Cerebellar cortex (tissue), 1 donor: Measurements from ENCODE around the gene FLT3LG.

ENCODE experiments used
- DNase-seq: peaks from one replicate; pipeline ENCODE4 v3.0.0-alpha.2; 2015; ENCODE audit warnings: low spot score

Gene FLT3LG

DNA sequence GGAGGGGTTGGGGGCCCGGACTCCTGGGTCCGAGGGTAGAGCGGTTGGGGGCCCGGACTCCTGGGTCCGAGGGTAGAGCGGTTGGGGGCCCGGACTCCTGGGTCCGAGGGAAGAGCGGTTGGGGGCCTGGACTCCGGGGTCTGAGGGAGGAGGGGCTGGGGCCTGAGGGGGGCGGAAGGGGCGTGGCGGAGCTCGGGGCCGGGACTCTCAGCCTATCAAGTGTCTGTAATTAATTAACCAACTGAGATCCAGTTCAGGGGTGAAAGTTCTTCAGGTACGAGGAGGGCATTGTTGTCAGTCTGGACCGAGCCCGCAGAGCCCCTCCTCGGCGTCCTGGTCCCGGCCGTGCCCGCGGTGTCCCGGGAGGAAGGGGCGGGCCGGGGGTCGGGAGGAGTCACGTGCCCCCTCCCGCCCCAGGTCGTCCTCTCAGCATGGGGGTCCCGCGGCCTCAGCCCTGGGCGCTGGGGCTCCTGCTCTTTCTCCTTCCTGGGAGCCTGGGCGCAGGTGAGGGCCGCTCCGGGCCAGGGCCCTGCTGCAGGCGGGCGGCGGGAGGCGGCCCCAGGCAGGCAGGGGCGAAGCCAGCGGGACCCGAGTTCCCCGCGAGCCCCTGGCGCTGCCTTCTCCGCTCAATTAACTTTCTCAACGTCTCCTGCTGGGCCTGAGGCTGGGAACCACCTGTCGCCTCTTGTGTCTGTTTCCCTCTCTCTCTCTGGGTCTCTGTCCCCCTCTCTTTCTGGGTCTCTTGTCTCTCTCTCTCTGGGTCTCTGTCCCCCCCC is 39.1 kb downstream of the FLT3LG start:
- DNase-seq: no peak

DNA sequence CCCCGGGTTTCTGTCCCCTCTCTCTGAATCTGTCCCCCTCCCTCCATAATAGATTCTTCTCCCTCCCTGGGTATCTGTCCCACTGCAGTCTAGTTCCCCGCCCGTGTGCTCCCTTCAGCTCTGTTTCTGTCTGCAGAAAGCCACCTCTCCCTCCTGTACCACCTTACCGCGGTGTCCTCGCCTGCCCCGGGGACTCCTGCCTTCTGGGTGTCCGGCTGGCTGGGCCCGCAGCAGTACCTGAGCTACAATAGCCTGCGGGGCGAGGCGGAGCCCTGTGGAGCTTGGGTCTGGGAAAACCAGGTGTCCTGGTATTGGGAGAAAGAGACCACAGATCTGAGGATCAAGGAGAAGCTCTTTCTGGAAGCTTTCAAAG is 39.7 kb downstream of the FLT3LG start:
- no peak for DNase-seq

- DNase-seq: no peak
These were observed 40.1 kb downstream of the FLT3LG start for GRCh38 chr19:49514151-49514550.

DNA sequence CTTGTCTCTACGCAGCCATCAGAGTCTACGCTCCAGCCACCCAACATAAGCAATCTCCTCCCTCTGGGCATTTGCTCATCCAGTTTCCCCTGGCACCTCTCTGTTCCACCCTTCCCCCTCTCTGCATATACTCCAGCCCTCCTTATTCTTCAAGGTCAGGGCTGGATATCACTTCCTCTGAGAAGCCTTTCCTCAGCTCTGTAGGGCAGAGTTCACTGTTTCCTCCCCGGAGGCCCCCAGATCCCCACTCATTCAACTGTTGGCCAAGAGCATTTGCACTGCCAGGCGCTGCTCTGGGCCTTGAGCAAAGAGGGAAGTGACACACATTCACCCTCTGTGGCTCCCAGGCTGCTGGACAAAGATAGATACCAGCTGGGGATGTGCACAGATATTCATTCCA is 41.8 kb downstream of the FLT3LG start:
- DNase-seq: no peak

DNA sequence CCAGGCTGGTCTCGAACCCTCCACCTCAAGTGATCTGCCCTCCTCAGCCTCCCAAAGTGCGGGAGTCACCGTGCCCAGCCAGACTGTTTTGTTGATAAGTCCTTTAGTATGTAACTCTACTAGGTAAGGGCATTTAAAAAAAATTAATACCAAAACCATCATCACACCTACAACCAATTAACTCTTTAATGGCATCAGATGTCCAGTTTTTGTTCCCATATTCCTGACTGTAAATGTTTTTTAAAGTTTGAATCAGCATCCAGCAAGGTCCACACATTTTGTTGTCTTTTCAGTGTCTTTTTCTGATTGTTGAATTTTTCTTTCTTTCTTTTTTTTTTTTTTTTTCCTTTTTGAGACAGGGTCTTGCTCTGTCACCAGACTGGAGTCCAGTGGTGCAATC is 44.0 kb downstream of the FLT3LG start:
- no peak for DNase-seq

- no peak for DNase-seq
These were observed 46.8 kb downstream of the FLT3LG start for GRCh38 chr19:49520705-49521319.

DNA sequence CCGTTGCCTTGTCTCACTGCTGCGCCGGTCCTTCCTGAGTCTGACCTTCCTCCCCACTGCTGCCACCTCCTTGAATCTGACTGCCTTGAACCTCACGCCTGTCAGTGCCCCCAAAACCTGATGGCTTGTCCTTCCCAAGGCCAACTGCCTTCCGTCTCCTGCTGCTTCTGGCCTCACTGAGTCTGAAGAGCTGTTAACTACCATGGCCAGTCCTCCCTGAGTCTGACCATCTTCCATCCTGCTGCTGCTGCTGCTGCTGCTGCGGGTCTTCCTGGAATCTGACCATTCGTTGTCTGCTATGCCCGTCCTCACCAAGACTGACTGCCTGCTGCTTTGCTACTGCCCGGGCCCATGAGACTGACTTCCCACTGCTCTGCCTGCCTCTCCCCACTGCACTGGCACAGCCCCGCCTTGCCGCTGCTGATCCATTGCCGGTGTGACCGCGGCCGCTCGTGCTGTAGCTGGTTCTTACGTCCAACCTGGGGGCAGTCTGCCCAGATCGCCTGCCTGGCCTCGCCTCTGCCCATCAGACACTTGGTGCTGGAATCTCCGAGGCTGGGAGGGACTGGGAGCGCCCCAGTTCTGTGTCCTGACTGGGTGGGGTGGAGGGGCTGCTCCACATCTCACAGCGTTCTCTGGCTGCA is 50.9 kb downstream of the FLT3LG start:
- no peak for DNase-seq

DNA sequence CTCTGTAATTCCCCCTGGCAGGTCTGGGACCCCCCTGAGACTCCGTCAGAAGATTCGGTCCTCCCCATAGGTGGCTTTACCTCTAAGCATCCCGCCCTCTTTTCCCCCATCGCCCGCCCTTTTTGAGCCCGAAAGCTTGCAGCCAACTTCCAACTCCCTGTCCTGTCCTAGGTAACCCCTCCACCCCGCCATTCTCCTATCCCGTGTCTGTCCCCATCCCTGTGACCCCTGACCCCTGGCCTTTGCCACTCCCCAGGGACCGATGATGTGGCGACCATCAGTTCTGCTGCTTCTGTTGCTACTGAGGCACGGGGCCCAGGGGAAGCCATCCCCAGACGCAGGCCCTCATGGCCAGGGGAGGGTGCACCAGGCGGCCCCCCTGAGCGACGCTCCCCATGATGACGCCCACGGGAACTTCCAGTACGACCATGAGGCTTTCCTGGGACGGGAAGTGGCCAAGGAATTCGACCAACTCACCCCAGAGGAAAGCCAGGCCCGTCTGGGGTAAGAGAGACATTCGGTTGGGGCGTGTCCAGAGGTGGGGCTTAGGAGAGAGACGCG is 54.3 kb downstream of the FLT3LG start:
- DNase-seq: no peak

DNA sequence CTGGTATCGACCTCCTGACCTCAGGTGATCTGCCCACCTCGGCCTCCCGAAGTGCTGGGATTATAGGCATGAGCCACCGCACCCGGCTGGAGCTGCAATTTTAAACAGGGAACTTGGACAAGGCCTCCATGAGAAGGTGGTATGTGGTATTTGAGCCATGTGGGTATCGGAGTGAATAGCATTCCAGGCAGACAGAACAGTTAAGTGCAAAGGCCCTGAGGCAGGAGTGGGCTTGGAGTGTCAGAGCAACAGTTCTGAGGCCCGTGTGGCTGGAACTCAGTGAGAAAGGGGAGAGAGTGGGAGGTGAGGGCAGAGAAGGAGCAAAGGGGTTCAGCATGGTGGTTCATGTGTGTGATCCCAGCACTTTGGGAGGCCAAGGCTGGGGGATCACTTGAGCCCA is 56.7 kb downstream of the FLT3LG start:
- DNase-seq: no peak

GRCh38 chr19:49533551-49534488 is 59.8 kb downstream of the FLT3LG start:
- peak; percentile 46 for DNase-seq

DNA sequence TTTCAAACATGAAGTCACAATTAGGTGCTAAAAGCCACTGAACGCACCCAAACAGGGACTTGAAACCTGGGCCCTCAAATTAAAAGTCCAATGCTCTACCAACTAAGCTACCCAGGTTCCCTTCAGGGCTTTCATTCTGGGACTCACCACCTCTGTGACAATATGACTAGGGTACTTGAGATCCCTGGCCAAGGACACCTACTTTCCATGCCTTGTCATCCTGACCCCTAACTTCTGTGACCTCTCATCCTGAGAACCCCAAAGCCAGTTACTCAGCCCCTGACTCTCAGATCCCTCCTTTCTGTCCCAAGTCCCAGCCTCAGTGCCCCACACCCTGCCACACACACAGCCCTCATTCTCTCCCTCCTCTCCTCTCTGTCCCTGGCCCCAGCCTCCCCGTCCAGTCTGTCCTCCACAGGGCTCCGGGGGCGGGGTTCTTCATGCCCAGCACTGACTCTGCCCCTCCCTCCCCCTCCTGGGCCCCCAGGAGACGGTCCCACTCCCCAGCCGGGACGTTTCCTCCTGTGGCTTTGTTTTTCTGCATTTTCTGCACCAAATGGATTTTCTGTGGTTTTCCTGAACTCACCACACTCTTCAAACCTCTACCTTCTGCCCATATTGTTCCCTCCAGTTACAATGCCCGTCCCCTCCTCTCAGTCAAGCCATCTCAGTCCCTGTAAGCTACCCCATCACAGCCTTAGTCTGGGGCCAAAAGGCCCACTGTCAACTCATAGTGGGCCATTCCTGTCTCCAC is 60.8 kb downstream of the FLT3LG start:
- DNase-seq: no peak
